NCI-H82 treated with DMSO at 0.1 percent for 48 hours (cell line): Measurements from ENCODE around the gene ABCA3.
A peak's percentile ranks its signal among the peaks of the same experiment; 100 is the strongest.

ENCODE experiments used
- DNase-seq: peaks from one replicate; lab custom pipeline; 2025; ENCODE audit not compliant: unreplicated experiment; lab: John Stamatoyannopoulos, UW

The ABCA3 gene

DNA sequence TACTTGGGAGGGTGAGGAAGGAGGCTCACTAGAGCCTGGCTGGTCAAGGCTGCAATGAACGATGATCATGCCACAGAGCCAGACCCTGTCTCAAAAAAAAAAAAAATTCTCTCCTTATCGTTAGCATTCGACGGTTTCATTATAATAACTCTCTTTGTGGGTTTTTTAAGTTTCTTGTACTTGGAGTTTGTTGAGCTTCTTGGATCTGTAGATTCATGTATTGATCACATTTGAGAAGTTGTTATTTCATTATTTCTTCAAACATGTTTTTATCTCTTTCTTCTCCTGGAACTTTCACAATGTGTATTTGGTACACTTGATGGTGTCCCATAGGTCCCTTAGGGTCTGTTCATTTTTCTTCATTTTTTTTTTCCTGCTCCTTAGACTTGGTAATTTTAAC, 16.8 kb upstream of the ABCA3 start:
- no peak for DNase-seq

DNA sequence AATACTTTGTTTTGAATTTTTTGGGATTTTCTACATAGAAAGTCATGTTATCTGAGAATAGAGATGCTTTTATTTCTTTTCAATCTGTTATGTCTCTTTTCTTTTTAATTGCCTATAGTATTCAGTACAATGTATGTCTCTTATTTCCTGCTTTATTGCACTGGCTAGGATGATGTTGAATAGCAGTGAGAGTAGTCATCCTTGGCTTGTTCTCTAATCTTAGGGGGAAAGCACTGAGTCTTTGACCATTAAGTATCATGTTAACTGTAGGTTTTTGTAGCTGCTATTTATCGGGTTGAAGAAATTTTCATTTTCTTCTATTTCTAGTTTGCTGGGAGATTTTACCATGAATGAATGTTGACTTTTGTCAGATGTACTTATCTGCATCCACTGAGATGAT, 10.0 kb upstream of the ABCA3 start:
- no peak for DNase-seq

DNA sequence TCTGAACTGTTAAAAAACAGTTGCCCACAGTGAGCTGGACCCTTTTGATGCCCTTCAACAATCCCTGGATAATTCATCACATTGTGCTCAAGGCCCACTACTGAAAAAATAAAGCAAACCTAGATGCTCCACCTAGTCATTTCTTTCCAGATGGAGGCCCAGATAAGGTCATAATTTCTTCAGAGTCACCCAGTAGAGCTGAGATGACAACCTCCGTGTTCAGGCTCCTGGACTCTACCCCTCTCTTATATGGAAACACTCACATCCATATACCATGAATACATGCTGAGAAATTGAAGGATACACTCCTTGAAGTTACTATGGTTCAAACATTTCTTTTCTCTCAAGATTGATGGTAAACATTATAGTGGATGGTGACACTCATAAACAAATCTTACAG, 2.7 kb upstream of the ABCA3 start:
- no peak for DNase-seq

DNA sequence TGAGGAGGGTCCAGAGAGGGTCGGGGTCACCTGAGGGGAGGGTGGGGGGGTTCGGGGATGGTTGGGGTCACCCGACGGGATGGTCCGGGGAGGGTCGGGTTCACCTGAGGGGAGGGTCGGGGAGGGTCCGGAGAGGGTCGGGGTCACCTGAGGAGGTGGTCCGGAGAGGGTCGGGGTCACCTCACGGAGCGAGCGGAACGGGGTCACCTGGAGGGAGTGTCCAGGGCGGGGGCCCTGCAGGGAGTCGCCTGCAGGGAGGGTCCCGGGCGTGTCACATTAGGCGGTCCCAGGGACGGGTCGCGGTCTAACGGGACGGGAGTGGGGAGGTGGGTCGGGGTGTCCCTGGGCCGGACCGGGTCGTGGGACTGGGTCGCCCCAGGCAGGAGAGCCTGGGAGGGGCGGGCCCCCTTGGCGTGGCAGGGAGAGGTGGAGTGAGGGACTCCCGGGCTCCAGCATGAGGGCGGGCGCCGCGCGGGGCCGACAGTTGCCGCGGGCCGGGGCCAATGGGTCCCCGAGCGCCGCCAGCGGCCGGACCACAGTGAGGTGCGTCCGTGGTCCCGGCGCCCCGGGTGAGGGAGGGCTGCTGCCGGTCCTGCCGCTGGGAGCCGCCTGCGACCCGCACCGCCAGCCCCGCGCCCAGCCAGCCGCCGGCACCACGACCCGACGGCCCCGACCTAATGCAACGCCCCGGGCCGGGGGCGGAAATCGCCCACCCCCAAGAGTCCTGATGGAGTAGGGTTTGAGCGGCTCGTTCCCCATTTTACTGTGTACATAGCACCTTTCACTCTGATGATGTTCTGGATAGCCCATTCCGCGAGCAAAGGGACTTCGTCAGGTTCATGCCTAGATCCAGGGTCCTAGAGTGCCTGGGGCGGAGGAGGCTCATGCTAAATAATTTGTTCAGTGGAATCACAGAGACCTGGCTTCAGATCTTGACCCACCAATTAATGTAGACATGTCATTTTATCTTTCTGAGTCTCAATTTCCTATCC, 1.2 kb upstream of the ABCA3 start:
- DNase-seq, result no peak

DNA sequence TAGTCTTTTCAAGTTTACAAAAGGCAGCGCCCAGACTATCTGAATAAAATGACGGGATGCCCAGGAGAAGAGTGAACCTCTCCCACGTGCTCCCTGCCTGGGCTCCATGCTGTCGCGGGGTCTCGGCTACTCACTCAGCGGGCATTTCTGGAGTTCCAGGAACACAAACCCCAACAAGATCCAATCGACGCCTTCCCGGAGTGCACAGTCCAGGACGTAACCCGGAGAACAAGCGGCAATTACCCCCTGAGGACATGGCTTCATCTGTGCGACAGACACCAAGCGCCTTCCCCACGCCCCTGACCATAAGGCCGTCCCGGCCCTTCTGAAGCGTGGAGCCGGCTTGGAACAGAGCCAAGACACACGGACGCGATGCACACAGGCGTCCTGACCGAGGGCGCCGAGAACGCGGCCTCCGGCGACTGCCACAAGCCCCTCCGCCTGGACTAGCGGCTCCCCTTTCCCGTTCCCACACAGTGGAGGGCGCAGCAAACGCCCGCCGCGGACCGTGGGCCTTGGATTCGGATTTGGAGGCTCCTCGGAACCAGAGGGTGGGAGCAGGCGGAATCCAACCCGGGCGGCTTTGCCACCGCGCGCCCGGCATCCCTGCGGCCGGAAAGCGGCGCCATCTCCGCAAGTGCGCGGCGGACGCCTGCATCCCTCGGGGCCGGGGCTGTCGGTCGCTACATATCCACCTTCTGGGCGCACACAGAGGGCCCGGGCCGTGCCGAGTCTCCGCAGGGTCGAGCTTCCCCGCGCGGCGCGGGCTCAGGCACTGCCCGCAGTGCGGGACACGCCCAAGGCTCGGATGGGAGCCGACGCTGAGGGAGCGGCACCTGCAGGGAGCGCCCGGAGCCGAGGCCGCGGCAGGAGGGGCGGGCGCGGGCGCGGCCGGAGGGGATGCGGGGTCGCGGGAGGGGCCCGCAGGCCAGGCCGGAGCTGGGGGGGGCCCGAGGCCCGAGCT, 725 bp downstream of the ABCA3 start:
- DNase-seq, result peak; percentile 46

DNA sequence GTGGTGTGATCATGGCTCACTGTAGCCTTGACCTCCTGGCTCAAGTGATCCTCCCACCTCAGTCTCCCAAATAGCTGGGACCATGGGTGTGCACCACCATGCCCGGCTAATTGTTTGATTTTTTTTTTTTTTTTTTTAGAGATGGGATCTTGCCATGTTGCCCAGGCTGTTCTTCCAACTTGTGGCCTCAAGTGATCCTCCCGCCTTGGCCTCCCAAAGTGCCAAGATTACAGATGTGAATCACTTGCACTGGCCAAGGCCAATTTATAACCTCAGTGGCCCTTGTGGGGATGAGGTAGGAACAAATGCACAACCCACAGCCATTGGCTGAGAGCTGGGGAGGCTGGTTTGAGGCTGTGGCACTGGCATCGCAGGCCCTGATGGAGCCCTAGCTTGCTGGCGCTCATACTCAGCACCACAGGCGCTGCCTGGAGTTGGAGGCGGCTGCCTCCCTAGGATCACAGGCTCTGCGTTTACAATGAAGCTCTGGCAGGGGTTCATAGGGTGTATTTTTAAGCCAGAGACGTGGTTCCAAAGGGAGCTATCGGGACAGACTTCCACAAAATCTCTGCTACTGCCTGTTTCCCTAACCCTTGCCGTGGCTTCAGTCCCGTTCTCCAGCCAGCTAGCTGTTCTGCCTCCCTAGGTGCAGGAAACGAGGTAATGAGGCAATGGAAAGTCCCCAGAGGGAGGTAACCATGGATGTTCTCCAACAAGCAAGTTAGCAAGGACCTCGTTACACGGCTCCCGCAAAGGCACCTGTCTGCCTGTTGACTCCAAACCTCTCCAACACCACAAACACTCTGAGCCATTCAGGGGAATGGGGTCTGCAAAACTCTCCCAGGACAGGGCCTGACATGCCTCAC, 2.9 kb downstream of the ABCA3 start:
- DNase-seq, result no peak

DNA sequence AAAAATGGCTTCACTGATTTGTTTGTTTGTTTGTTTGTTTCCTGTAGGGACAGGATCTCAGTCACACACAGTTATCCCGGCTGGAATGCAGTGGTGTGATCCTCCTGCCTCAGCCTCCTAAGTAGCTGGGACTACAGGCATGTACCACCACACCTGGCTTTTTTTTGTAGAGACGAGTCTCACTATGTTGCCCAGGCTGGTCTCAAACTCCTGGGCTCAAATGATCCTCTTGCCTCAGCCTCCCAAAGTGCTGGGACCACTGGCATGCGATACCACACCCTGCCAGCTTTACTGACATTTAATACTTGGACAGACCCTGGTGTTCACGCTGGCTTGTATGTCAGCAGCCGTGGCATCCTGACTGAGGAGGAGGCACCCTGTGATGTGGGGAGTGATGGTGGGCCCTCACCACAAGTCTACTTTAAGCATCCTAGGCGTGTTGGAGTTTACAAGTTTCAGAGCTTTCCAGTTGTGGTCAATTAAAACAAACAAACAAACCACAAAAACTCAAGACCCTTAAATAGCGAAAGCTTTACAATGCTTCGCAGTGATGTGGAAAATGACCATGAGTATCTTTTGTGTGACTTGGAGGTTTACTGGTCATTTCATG, 5.1 kb downstream of the ABCA3 start:
- no peak for DNase-seq

DNA sequence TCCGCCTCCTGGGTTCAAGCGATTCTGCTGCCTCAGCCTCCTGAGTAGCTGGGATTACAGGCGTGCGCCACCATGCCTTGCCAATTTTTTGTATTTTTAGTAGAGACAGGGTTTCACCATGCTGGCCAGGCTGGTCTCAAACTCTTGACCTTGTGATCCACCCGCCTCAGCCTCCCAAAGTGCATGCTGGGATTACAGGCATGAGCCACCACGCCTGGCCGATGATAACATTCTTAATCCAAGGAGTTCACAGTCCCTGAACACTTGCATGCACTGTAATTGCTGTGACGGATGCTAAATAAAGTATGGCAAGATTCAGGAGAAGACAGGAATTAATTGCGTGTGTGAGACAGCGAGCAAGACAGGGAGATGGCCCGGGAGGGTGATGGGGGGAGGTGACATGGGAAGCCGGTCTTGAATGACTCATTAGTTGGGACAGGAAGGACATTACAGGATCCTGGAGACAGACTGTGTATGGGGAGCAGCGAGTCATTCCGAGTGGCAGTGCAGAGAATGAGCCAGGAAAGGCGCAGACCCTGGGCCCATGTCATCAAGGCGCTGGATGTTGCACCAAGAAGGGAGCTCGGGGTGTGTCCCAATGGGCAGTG, 6.7 kb downstream of the ABCA3 start:
- no peak for DNase-seq

DNA sequence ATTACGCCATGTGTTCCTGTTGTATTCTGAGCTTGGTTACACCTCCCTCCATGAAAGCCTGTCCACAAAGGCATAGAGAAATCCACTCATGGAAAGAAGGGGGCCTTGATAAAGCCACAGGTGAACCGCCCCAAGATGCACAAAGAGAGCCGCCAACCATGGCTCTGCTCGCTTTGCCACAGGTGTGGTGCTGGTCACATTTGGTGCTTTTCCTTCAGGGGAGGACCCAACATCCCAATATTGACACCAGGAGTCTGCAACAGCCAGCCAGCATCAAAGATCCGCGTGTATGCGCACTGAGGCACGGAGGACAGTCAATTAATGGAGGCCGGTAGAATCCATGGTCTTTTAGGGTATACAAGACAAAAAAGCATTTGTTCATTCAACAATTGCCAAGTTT, 7.3 kb downstream of the ABCA3 start:
- no peak for DNase-seq

DNA sequence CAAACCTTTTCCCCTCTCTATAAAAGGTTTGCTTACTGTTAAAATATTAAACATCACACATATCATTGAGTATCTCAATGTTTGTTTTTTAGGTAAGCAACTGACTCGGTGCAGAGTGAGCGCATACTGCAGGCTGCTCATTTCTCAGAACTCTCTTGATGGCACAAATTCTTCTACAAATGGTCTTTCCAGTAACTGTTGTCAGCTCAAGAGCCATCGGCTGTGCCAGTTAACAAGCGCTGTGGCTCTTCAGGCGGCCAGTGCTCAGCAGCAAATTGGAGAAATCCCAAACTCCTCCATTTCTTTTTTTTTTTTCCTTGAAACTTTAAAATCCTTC, 8.6 kb downstream of the ABCA3 start:
- DNase-seq, result no peak

DNA sequence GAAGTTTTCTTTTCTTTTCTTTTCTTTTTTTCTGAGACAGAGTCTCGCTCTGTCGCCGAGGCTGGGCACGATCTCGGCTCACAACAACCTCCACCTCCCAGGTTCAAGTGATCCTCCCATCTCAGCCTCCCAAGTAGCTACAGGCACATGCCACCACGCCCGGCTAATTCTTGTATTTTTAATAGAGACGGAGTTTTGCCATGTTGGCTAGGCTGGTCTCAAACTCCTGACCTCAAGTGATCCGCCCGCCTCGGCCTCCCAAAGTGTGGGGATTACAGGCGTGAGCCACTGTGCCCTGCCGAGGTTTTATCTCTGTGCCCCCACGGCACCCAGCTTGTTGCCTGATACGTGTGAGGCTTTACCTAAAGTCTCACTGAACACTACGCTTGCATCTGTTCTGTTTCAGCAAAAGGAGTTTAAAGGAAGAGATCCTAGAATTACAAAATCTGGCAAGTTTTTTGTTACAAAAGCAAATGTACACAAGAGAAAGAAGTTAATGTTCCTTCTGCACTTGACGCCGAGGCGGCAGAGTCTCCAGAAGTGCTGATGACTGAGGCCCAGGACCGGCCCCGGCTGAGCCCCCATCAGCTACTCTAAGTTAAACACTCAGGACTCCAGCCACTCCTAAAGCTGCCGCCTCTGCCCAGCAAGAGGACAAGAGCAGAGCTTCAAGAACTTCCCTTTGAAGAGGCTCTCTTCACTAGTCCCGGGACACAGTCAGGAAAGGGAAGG, 9.2 kb downstream of the ABCA3 start:
- DNase-seq, result no peak

DNA sequence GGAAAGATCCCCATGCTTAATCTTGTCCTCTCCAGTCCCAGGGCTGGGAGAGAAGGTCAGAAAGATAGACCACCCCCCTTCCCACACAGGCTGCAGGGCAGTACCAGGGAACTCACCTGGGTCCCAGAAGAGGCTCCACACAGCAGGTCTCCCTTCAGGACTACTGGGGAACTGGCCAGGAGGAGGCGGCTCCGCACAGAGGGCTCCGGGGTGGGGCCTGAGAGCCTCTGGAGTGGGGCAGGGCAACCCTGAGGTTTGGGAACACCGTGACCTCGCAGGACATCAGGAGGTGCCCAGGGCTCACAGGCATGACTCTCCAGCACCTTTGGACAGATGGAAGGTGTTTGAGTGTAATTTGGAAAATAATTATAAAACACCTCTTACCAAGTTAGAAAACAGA, 11.0 kb downstream of the ABCA3 start:
- no peak for DNase-seq

DNA sequence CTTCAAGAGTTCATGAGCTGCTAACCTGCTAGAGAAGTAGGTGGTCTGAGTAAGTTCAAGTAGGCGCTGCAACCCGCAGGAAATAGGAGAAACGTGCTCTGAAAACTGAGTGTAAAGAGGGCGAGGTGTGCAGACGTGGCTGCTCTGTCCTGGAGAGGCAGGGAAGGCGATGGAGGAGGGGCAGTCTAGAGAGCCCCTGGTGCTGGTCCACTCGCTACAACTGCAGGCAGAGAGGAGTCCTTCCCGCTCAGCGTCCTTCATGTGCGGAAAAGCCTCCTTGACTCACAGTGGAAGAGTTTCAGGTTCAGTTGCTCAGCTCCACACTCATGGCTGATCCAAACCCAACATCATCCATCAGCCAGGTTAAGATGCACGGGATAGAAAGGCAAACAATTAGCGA, 12.1 kb downstream of the ABCA3 start:
- no peak for DNase-seq

DNA sequence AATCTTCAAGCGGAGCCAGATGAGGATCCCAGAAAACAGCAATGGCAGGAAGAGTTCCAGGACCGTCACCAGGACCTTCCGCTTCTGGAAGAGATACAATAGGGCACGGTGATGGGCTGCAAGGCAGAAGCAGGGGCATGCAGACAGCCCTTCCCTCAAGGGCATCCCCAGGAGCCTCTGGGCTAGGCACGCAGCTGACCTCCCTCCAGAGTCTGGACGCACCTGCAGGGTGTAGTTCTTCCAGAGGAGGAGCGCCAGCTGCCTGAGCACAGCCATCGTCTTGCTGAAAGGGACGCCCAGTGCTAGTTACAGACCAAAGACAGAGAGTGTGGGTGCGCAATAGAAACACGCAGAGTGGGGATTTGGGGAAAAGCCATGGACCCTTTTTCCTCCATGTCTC, 14.3 kb downstream of the ABCA3 start:
- no peak for DNase-seq

DNA sequence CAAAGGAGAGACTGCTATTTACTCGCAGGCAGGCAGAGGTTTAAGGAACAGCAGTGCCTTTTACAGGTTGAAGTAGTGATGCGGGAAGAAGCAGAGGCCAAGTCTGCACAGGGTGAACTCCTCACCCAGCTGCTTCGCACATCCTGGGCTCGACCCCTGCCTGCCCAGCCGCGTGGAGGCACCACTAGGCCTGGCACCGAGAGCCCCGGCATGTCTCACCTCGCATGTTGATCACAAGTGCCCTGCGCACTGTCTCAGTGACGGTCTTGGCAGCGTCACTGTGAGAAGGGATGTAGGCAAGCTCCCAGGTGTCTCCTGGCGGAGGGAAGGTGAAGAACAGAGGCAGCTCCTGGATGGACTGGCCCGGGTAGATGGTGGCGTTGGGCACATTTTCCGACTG, 14.7 kb downstream of the ABCA3 start:
- no peak for DNase-seq

DNA sequence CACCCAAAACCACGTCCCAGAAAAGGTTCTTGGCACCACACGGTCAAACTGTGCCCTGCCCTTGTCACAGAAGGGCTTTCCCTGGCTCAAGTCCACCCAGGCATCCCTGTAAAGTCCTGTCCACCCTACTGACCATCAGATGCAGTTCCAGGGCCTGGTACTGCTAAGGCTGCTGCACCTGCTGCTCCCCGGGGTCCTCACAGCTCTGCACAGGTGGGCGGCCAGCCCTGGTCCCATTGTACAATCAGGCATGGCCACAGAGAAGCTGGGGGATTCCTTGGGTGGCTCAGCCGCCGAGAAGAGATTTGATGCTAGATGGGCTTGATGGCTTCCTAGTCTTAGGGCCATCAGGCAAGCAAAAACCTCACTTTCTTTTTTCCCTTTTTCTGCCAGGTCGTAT, 15.3 kb downstream of the ABCA3 start:
- DNase-seq, result no peak

DNA sequence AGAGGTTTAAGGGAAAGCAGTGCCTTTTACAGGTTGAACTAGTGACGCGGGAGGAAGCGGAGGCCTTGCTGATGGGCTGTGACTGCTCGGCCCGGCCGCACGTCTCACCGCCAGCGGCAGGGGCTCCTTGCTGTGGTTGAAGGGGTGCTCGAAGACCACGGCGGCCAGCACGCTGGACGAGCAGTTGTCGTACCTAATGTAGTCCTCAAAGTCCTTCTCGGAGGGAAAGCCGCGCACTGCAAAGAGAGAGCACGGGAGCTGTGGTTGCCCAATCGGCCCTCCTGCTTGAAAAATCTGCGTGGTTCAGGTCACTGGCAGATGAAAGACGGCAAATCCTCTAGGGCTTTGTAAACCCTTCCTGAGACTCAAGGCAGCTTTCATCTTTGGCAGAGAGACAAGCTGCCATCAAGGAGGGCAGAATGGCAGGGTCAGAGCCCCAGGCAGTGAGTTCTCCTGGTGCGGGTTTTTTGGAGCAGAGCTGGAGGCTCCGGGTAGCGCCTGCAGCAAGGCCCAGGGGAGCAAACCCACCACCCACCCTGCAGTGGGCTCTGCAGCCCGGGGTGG, 16.1 kb downstream of the ABCA3 start:
- DNase-seq, result no peak

DNA sequence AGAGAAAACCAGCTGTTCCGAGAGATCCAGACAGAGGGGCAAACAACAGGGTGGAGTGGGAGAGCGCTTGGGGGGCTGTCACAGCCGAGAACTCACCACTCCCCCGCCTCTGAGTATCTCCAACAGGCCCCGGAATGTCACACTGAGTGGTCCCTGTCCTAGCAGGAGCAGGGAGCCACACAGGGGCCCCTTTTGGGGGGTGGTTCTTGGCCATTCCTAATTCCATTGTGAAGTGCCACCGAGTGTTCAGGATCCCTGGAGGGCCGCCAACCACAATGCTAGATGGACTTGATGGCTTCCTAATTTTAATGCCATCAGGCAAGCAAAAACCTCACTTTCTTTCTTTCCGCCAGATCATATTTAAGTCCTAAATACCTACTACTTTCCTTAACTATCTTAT, 16.8 kb downstream of the ABCA3 start:
- DNase-seq, result no peak

DNA sequence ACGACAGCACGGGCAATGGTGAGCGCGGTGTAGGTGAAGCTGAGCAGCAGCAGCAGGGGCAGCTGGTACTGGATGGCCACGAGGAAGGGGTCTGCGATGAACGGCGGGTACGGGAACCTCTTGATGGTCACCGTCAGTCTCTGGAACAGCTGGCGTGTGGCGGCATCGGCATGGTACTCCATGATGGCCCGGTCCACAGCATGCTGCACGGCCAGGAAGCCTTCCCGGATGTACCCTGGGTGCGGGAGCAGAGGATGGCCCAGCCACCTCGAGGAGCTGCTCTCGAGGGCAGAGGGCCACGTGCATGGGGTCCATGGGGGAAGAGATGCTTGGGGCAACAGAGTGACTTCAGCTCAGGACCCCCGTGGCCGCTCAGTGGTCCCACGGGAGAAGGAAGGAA, 20.9 kb downstream of the ABCA3 start:
- no peak for DNase-seq
